SK-N-SH treated with all-trans-retinoic acid at 6 μM for 48 hours (cell line): ENCODE measurements around the gene GLP2R.

Experiments used
- ATAC-seq: fragments of 200-7000 bp; cut with Tn5 transposase; 3 replicates; pipeline ENCODE4 v1.9.1; 2020; ENCODE audit warnings: mild to moderate bottlenecking, moderate library complexity
- ARNTL ChIP-seq: fragments of 450-650 bp; formaldehyde crosslinking; IDR thresholded peaks from 2 replicates; pipeline ENCODE4 v1.5.0; 2020; ENCODE audit warnings: low read depth, mild to moderate bottlenecking, moderate library complexity, borderline replicate concordance
- BACH2 ChIP-seq: fragments of 250-450 bp; sonication (Bioruptor Pico); IDR thresholded peaks from 2 replicates; pipeline ENCODE4 v1.9.0; 2021; ENCODE audit warnings: mild to moderate bottlenecking, borderline replicate concordance
- CREB5 ChIP-seq: fragments of 250-450 bp; sonication (Bioruptor Pico); IDR thresholded peaks from 2 replicates; pipeline ENCODE4 v1.5.1; 2020; ENCODE audit warnings: low read depth, mild to moderate bottlenecking, moderate library complexity
- CSDC2 ChIP-seq: fragments of 250-450 bp; sonication (Bioruptor Pico); IDR thresholded peaks from 2 replicates; pipeline ENCODE4 v1.5.0; 2020; ENCODE audit warnings: mild to moderate bottlenecking, moderate library complexity
- CSRNP3 ChIP-seq: fragments of 250-450 bp; sonication (Bioruptor Pico); IDR thresholded peaks from 2 replicates; pipeline ENCODE4 v1.5.1; 2021; ENCODE audit warnings: mild to moderate bottlenecking, moderate library complexity
- ESRRG ChIP-seq: fragments of 250-450 bp; sonication (Bioruptor Pico); IDR thresholded peaks from 2 replicates; pipeline ENCODE4 v1.6.1; 2021; ENCODE audit warnings: mild to moderate bottlenecking
- GLIS3 ChIP-seq: fragments of 250-450 bp; sonication (Bioruptor Pico); IDR thresholded peaks from 2 replicates; pipeline ENCODE4 v1.5.0; 2020; ENCODE audit warnings: mild to moderate bottlenecking, moderate library complexity
- PATZ1 ChIP-seq: fragments of 250-450 bp; sonication (Bioruptor Pico); IDR thresholded peaks from 2 replicates; pipeline ENCODE4 v1.8.0; 2020; ENCODE audit warnings: mild to moderate bottlenecking, moderate library complexity, borderline replicate concordance
- POU6F1 ChIP-seq: fragments of 250-450 bp; sonication (Bioruptor Pico); IDR thresholded peaks from 2 replicates; pipeline ENCODE4 v1.8.0; 2021; ENCODE audit warnings: low read depth, mild to moderate bottlenecking, moderate library complexity, borderline replicate concordance
- PPARA ChIP-seq: fragments of 250-450 bp; sonication (Bioruptor Pico); IDR thresholded peaks from 2 replicates; pipeline ENCODE4 v1.5.0; 2020; ENCODE audit warnings: mild to moderate bottlenecking, borderline replicate concordance
- RARB ChIP-seq: fragments of 250-450 bp; sonication (Bioruptor Pico); IDR thresholded peaks from 2 replicates; pipeline ENCODE4 v1.8.0; 2021; ENCODE audit warnings: mild to moderate bottlenecking, moderate library complexity
- SNAI2 ChIP-seq: fragments of 250-450 bp; sonication (Bioruptor Pico); IDR thresholded peaks from 2 replicates; pipeline ENCODE4 v1.5.0; 2020; ENCODE audit warnings: mild to moderate bottlenecking, moderate library complexity
- TCF4 ChIP-seq: fragments of 250-450 bp; sonication (Bioruptor Pico); IDR thresholded peaks from 2 replicates; pipeline ENCODE4 v1.8.0; 2021; ENCODE audit warnings: mild to moderate bottlenecking, moderate library complexity, borderline replicate concordance
- TOX ChIP-seq: fragments of 250-450 bp; sonication (Bioruptor Pico); IDR thresholded peaks from 2 replicates; pipeline ENCODE4 v1.8.0; 2021; ENCODE audit warnings: mild to moderate bottlenecking, moderate library complexity, borderline replicate concordance
- TSHZ2 ChIP-seq: fragments of 250-450 bp; sonication (Bioruptor Pico); IDR thresholded peaks from 2 replicates; pipeline ENCODE4 v1.5.0; 2020; ENCODE audit warnings: mild to moderate bottlenecking, moderate library complexity
- ZC3H10 ChIP-seq: fragments of 250-450 bp; sonication (Bioruptor Pico); IDR thresholded peaks from 2 replicates; pipeline ENCODE4 v1.5.1; 2021; ENCODE audit warnings: mild to moderate bottlenecking, moderate library complexity
- ZFP3 ChIP-seq: fragments of 250-450 bp; sonication (Bioruptor Pico); IDR thresholded peaks from 2 replicates; pipeline ENCODE4 v1.5.0; 2020; ENCODE audit warnings: mild to moderate bottlenecking, moderate library complexity
- ZFP30 ChIP-seq: fragments of 450-650 bp; formaldehyde crosslinking; IDR thresholded peaks from 2 replicates; pipeline ENCODE4 v1.5.0; 2022; ENCODE audit warnings: mild to moderate bottlenecking, moderate library complexity
- ZNF565 ChIP-seq: fragments of 450-650 bp; formaldehyde crosslinking; conservative IDR thresholded peaks from 2 replicates; pipeline ENCODE4 v1.5.0; 2020; ENCODE audit warnings: low read depth, mild to moderate bottlenecking, moderate library complexity
- ZNF70 ChIP-seq: fragments of 450-650 bp; formaldehyde crosslinking; IDR thresholded peaks from 2 replicates; pipeline ENCODE4 v1.5.0; 2020; ENCODE audit warnings: mild to moderate bottlenecking, moderate library complexity
- ZNF8 ChIP-seq: fragments of 450-650 bp; formaldehyde crosslinking; IDR thresholded peaks from 2 replicates; pipeline ENCODE4 v1.5.0; 2020; ENCODE audit warnings: mild to moderate bottlenecking, moderate library complexity

Gene GLP2R

GRCh38 chr17:9883451-9883850 lies 57.7 kb downstream of the GLP2R start:
- TF ChIP-seq ZNF70 (CRISPR knock-in tag): no peak
- no peak for TF ChIP-seq CSRNP3
- no peak for TF ChIP-seq ARNTL (CRISPR knock-in tag)
- TF ChIP-seq ZNF8 (CRISPR knock-in tag): no peak
- no peak for TF ChIP-seq SNAI2
- ATAC-seq: no peak

- no peak for TF ChIP-seq ZNF8 (CRISPR knock-in tag)
- no peak for TF ChIP-seq TOX
- TF ChIP-seq ARNTL (CRISPR knock-in tag): no peak
- no peak for TF ChIP-seq PPARA
- no peak for TF ChIP-seq BACH2 (CRISPR knock-in tag)
- no peak for TF ChIP-seq ESRRG
- no peak for ATAC-seq
Measured at GRCh38 chr17:9886141-9886930, 60.6 kb downstream of the GLP2R start.

GRCh38 chr17:9887508-9887907 lies 61.8 kb downstream of the GLP2R start:
- no peak for TF ChIP-seq CSRNP3
- no peak for TF ChIP-seq ZFP3 (CRISPR knock-in tag)
- TF ChIP-seq RARB: no peak
- TF ChIP-seq GLIS3: no peak
- TF ChIP-seq CSDC2 (CRISPR knock-in tag): no peak
- ATAC-seq: no peak

GRCh38 chr17:9890124-9890523 lies 64.4 kb downstream of the GLP2R start:
- no peak for ATAC-seq
- TF ChIP-seq ZFP30 (CRISPR knock-in tag) (no peak), ARNTL (CRISPR knock-in tag) (no peak), SNAI2 (no peak), TOX (no peak), ZNF70 (CRISPR knock-in tag) (no peak), ZNF8 (CRISPR knock-in tag) (no peak), CREB5 (CRISPR knock-in tag) (no peak), TCF4 (CRISPR knock-in tag) (no peak), ZFP3 (CRISPR knock-in tag) (no peak), TSHZ2 (CRISPR knock-in tag) (no peak), PATZ1 (CRISPR knock-in tag) (no peak), ZNF565 (CRISPR knock-in tag) (no peak), ZC3H10 (CRISPR knock-in tag) (no peak), POU6F1 (CRISPR knock-in tag) (no peak)
- TF ChIP-seq, all 23 proteins: peak for 0
